Measurements from ENCODE around the gene P2RX5.

DNA sequence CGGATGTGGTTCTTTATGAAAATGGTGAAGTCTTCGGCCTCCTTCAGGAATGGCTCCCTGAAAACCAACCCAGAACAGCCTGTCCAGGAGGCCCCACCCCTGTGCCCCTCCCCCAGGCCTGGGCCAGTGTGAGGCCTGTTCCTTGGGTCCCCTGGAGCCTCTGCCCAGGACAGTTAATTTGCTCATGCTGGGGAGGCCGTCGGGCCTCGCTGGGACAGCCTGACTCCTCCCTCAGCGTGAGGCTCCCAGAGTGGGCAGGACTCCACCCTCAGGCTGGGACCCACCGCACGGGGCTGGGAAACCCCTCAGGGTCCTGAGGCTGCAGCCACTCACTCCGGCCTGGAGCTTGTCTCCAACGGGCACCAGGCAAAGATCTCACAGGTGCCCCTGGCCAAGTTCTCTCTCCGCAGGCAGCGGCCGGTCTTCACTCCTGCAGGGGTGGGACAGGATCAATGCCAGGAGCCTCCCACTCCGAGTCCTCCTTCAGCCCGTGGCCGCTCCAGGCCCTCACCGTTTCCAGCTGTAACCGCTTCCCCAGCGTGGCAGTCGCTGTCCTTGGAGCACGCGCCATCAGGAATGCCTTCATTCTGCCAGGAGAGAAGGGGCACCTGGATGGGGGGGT lies 5.8 kb downstream of the P2RX5 start:
- TF ChIP-seq EZH2 (IDR thresholded peaks at IDR 0.05): no peak
- no peak for TF ChIP-seq POLR2AphosphoS5 (IDR thresholded peaks at IDR 0.05; ENCODE audit: borderline replicate concordance, low read depth, low read length)
- TF ChIP-seq FOXP2 (optimal IDR thresholded peaks at IDR 0.05; ENCODE audit: control extremely low read depth, extremely low read length, insufficient read depth): no peak
